GM19468 (cell line): Measurements from ENCODE around the gene TRIM36.

Source experiments
- ATAC-seq: cut with Tn5 transposase; IDR thresholded peaks from one replicate; pipeline ENCODE4 v1.9.1; 2021; ENCODE audit warnings: mild to moderate bottlenecking, moderate library complexity, moderate number of reproducible peaks; ENCODE audit not compliant: unreplicated experiment; ENCODE audit errors: extremely low read depth

The TRIM36 gene

GRCh38 chr5:115084246-115084793, 85.4 kb downstream of the TRIM36 start:
- no peak for ATAC-seq

GRCh38 chr5:115079924-115080623, 89.6 kb downstream of the TRIM36 start:
- no peak for ATAC-seq
